Loucy (cell line): ENCODE measurements around the gene MOV10L1.

Experiments
- H2AFZ ChIP-seq: fragments of 200-600 bp; sonication (generic); 2 replicates; pipeline ENCODE4 v1.6.0; 2016; ENCODE audit warnings: antibody characterized with exemption, mild to moderate bottlenecking, low read length, moderate library complexity
- H3F3A ChIP-seq: fragments of 200-600 bp; 2 replicates; pipeline ENCODE4 v1.6.0; 2016; ENCODE audit warnings: antibody characterized with exemption, low read depth, mild to moderate bottlenecking
- H3K27me3 ChIP-seq: fragments of 200-600 bp; sonication (generic); 2 replicates; pipeline ENCODE4 v1.6.1; 2014; ENCODE audit warnings: low read length, mild to moderate bottlenecking; ENCODE audit not compliant: insufficient read depth, poor library complexity, severe bottlenecking
- H3K36me3 ChIP-seq: fragments of 200-600 bp; sonication (generic); 2 replicates; pipeline ENCODE4 v1.6.1; 2016; ENCODE audit warnings: low read length; ENCODE audit not compliant: insufficient read depth
- H3K4me1 ChIP-seq: fragments of 200-600 bp; sonication (generic); 2 replicates; pipeline ENCODE4 v1.5.1; 2014; ENCODE audit warnings: low read length, mild to moderate bottlenecking; ENCODE audit not compliant: insufficient read depth, poor library complexity, severe bottlenecking
- H3K4me2 ChIP-seq: fragments of 200-600 bp; sonication (generic); 2 replicates; pipeline ENCODE4 v1.6.0; 2014; ENCODE audit warnings: antibody characterized with exemption, low read length, low read depth, mild to moderate bottlenecking; ENCODE audit not compliant: poor library complexity, severe bottlenecking
- H3K4me3 ChIP-seq: fragments of 200-600 bp; sonication (generic); 2 replicates; pipeline ENCODE4 v1.5.1; 2014; ENCODE audit warnings: low read length, mild to moderate bottlenecking, mixed read lengths; ENCODE audit not compliant: poor library complexity, severe bottlenecking
- H3K79me2 ChIP-seq: fragments of 200-600 bp; sonication (generic); 2 replicates; pipeline ENCODE4 v1.6.1; 2014; ENCODE audit warnings: low read length; ENCODE audit not compliant: insufficient read depth
- H3K9ac ChIP-seq: fragments of 200-600 bp; sonication (generic); 2 replicates; pipeline ENCODE4 v1.6.0; 2014; ENCODE audit warnings: mild to moderate bottlenecking, low read depth, low read length, moderate library complexity; ENCODE audit not compliant: poor library complexity, severe bottlenecking
- H3K9me2 ChIP-seq: fragments of 200-600 bp; sonication (generic); replicated peaks from 2 replicates; pipeline ENCODE4 v1.6.1; 2016; ENCODE audit warnings: low read depth, low read length, mixed read lengths
- H3K9me3 ChIP-seq: fragments of 200-600 bp; sonication (generic); 2 replicates; pipeline ENCODE4 v1.6.1; 2014; ENCODE audit warnings: mild to moderate bottlenecking, antibody characterized with exemption, low read length, low read depth; ENCODE audit not compliant: insufficient read depth
- H4K20me1 ChIP-seq: fragments of 200-600 bp; sonication (generic); 2 replicates; pipeline ENCODE4 v1.6.0; 2014; ENCODE audit warnings: antibody characterized with exemption, low read length, mild to moderate bottlenecking; ENCODE audit not compliant: insufficient read depth, poor library complexity, severe bottlenecking
- CTCF ChIP-seq: fragments of 200-600 bp; sonication (generic); conservative IDR thresholded peaks from 2 replicates; pipeline ENCODE4 v1.5.1; 2014; ENCODE audit warnings: mild to moderate bottlenecking, antibody characterized with exemption, low read length
- EZH2phosphoT487 ChIP-seq: fragments of 200-600 bp; IDR thresholded peaks from 2 replicates; pipeline ENCODE4 v1.6.1; 2018; ENCODE audit warnings: antibody characterized with exemption, mild to moderate bottlenecking, moderate library complexity, borderline replicate concordance

Gene MOV10L1

DNA sequence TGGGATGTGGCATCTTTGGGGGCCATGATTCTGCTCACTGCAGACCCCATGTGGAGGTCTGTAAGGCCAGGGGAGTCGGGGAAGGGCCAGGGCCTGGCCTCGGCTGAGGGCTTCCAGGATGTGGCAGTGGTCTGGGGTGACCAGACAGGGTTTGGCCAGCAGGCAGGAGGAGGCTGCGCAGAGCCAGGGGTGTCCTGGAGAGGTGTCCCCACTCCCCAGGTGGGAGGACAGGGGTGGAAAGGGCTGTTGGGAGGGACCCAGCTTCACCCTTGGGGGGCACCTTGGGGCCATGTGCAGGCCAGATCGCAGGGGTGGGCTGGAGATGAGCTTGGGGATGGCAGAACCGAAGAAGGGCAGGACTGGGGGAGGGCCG, 84.2 kb downstream of the MOV10L1 start:
- no peaks in the 10 kb centered on the region for H3K9me2 ChIP-seq
- H3F3A ChIP-seq, result no peaks in the 10 kb centered on the region
- no peaks in the 10 kb centered on the region for H4K20me1 ChIP-seq
- H3K4me3 ChIP-seq, result no peak overlapping the region
- H3K36me3 ChIP-seq, result no peaks in the 10 kb centered on the region
- TF ChIP-seq CTCF (no peak), EZH2phosphoT487 (no peak)
- no peak overlapping the region for H2AFZ ChIP-seq
- no peaks in the 10 kb centered on the region for H3K79me2 ChIP-seq
- no peaks in the 10 kb centered on the region for H3K4me1 ChIP-seq
- H3K27me3 ChIP-seq, result no peaks in the 10 kb centered on the region
- H3K4me2 ChIP-seq, result no peak overlapping the region
- H3K9ac ChIP-seq, result no peak overlapping the region
- H3K9me3 ChIP-seq, result no peaks in the 10 kb centered on the region

DNA sequence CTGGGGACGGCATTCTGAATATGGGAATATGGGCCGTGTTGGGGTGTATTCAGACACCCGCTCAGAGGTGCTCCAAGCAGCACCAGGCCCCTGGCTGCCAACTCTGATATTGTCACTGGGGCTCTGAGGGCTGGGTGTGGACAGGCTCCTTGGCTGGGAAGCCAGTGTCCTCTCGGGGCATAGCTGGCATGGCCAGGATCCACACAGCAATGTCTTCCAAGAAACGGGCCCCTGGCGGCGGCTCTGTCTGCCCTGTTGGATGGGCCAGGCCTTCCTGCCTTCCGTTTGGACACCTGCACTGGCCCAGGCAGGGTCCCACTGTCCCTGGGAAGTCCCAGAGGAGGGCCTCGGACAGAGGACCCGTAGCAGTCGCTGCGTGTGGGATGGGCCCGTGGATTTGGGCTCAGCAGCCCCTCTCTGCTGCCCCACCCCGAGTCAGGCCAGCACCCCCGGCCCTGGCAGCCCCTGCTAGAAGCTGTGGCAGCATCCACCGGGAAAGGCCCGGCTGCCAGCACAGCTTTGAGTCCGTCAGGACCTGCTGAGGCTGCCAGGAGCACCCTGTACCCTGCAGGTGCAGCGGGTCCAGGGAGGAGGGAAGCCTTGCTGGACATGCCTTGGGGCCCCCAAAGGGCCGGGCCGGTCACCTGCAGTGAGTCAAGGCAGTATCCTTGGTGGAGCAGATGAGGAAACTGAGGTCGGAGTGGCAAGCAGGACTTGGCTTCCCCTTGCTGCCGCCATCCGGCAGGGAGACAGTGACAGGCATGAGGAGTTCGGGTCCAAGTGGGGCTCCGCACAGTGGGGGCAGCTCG, 84.8 kb downstream of the MOV10L1 start:
- peaks cover 1% of the 10 kb centered on the region for H3K4me1 ChIP-seq
- H3K4me2 ChIP-seq, result no peak overlapping the region
- no peaks in the 10 kb centered on the region for H3K36me3 ChIP-seq
- no peak for TF ChIP-seq CTCF
- TF ChIP-seq EZH2phosphoT487, result no peak
- H3K79me2 ChIP-seq, result no peaks in the 10 kb centered on the region
- no peak overlapping the region for H3K9ac ChIP-seq
- H2AFZ ChIP-seq, result no peak overlapping the region
- H3K9me2 ChIP-seq, result no peaks in the 10 kb centered on the region
- no peak overlapping the region for H3K4me3 ChIP-seq
- H4K20me1 ChIP-seq, result no peaks in the 10 kb centered on the region
- H3F3A ChIP-seq, result no peaks in the 10 kb centered on the region
- no peaks in the 10 kb centered on the region for H3K9me3 ChIP-seq
- H3K27me3 ChIP-seq, result no peaks in the 10 kb centered on the region

GRCh38 chr22:50175191-50175461, 85.3 kb downstream of the MOV10L1 start:
- H3K9ac ChIP-seq, result no peak overlapping the region
- no peak overlapping the region for H3K4me2 ChIP-seq
- H2AFZ ChIP-seq, result no peak overlapping the region
- no peak overlapping the region for H3K4me3 ChIP-seq
- peaks cover 4% of the 10 kb centered on the region for H3K4me1 ChIP-seq
- TF ChIP-seq CTCF, result no peak
- no peak for TF ChIP-seq EZH2phosphoT487
- H3K27me3 ChIP-seq, result no peaks in the 10 kb centered on the region
- no peaks in the 10 kb centered on the region for H3K79me2 ChIP-seq
- H3K36me3 ChIP-seq, result no peaks in the 10 kb centered on the region
- H3F3A ChIP-seq, result no peaks in the 10 kb centered on the region
- no peaks in the 10 kb centered on the region for H3K9me2 ChIP-seq
- no peaks in the 10 kb centered on the region for H4K20me1 ChIP-seq
- no peaks in the 10 kb centered on the region for H3K9me3 ChIP-seq
